Dermis blood vessel endothelial cell (primary cell): ENCODE results near the gene FUT6. TPM values are rescaled to one million over a fixed set of nuclear protein-coding genes. Genes with fewer than 3 reads are reported as not detected.
A peak's percentile ranks its signal among the peaks of the same experiment; 100 is the strongest.

Experiments
- DNase-seq: peaks from one replicate; pipeline ENCODE4 v3.0.0; 2010
- total RNA-seq: library from RNA; depleted of rRNA; stranded (reverse); fragments of >200 nt; gene quantifications from 2 replicates; pipeline ENCODE4 v1.2.3, GENCODE V29; 2014

FUT6 gene
- total RNA-seq, 1 donor from 2014 or later = not detected

DNA sequence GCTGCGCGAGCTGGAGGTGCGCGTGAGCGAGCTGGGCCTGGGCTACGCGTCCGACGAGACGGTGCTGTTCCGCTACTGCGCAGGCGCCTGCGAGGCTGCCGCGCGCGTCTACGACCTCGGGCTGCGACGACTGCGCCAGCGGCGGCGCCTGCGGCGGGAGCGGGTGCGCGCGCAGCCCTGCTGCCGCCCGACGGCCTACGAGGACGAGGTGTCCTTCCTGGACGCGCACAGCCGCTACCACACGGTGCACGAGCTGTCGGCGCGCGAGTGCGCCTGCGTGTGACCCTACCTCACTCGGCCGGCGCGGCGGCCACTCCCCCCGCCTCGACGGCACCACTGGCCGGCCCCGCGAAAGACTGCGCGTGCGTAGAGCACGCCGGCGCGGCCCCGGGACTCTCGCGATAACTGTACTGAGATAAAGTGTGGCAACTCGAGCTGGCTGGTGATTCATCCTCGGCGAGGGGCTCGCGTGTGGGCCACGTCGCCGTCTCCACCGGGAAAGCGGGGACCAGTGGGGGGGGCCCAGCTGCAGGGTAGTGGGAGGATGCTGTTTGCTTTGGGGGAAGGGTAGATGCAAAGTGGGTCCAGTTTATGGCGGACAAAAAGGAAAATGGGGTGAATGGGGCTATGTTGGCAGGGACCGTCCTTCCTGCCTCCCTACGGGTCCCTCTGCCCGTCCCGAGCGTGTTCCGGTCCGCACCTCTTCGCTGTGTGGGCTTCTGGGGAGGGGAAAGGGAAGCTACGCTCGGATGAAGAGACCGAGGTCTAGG lies 11.4 kb downstream of the FUT6 start:
- DNase-seq = peak; percentile 92

DNA sequence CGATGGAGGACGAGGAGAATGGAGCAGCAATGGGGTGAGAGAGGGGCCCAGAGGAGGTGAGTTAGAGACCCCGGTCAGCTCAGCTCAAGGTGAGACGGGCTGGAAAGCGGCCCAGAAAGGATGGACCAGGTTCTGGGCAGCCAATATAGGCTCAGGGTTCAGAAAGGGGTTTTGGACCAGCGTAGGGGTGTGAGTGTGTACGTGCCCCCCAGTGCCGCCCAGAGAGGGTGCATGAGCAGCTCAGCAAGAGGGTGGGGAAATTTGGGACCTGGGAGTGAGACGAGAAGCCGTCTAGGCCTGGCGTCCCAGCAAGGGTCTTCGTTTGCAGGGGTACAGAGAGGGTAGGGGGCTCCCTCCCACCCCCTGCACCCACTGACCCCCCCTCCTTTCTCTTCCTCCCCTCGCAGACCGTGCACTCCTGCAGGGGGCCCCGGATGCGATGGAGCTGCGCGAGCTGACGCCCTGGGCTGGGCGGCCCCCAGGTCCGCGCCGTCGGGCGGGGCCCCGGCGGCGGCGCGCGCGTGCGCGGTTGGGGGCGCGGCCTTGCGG lies 12.1 kb downstream of the FUT6 start:
- no peak for DNase-seq

DNA sequence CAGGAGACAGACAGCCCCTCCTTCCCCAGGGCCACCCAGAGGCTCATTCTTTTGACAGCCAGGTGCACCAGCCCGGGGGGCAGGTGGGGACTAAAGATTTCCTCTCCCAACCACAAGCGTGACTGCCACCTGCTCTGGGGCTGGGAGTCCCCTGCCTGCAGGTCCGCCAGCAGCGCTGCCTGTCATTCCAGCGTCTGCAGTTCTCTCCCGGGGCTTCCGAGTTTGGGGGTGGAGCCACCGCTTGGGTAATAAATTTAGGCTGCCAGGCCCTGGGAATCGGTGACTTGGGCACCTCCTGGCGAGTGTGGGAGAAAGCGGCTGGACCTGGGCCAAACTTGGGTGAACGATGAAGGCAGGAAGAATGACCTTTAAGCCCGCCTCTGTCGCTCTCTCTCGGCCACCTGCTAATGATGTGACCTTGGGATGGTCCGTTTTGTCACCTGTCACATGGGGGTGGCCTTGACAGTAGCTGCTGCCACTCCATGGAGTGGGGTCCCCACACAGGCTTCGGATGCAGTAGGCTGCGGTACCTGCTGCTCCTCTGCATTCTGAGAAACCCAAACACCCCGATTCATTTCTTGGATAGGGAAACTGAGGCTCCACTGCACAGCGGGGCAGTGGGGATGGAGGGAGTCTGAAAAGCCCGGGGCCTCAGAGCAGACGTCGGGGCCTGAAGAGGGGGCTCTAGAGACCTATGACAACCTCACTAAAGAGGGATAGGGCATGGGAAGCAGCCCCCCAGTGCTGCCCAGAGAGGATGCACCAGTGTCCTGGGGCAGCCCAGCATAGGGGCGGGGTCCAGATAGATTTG lies 12.8 kb downstream of the FUT6 start:
- DNase-seq = peak; percentile 26

DNA sequence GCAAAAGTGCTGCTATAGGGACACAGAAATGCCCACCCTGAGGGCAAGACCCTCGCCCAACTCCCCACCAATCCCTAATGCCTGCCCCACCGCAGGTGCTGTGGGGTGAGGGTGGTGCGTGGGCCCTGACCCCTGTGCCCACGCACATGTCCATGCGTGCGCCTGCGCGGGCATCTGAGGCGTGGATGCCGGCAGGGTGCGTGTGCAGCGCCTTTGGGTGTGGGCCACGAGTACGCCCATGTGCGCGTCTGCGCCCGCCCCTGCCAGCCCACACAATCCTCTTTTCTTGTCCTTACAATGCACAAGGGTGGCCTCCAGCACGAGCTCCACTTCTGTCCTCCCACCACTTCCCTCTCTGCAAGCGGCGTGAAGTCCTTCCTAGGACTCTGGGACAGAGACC lies 14.3 kb downstream of the FUT6 start:
- no peak for DNase-seq

DNA sequence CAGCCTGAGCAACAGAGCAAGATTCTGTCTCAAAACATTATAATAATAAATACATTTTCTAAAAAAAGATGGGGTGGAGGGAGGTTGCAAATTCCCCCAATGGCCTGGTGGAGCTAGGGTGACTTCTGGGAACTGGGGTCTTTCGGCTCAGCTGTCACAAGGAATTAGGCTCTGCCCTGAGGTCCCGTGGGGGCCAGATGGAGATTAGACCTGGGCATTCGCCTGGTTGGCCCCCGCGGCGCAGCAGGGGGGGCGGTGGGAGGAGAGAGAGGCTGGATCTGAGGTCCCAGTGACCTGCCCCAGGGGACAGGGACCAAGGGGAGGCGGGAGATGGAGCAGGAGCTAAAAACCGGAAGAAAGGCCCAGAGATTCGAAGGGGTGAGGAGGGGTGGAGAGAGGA lies 14.8 kb downstream of the FUT6 start:
- DNase-seq = no peak

DNA sequence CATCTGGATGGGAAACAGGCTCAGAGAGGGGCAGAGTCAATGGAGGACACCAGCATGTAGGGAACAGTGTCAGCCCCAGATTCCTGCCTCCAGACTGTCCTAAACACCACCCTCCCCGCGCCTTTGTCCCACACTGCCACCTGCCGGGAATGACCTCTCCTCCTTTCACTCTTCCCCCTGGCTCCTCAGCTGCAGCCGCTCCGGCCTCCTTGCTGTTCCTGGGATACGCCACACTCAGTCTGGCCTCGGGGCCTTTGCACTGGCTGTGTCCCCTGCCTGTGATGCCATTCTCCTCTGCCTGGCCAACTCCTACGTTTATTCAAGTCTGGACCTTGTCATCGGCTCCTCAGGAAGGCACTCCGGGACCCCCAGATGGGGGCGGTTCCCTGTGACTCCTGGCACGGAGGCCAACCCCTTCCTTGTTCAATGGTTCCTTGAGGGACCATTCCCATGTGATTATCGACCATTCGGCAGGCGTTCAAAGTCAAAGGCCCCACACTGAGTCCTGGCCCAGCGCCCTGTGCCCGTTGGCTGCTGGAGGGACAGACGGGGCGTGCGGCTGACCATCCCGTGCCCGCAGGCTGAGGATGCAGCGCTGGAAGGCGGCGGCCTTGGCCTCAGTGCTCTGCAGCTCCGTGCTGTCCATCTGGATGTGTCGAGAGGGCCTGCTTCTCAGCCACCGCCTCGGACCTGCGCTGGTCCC lies 15.8 kb downstream of the FUT6 start:
- DNase-seq = peak; percentile 14

DNA sequence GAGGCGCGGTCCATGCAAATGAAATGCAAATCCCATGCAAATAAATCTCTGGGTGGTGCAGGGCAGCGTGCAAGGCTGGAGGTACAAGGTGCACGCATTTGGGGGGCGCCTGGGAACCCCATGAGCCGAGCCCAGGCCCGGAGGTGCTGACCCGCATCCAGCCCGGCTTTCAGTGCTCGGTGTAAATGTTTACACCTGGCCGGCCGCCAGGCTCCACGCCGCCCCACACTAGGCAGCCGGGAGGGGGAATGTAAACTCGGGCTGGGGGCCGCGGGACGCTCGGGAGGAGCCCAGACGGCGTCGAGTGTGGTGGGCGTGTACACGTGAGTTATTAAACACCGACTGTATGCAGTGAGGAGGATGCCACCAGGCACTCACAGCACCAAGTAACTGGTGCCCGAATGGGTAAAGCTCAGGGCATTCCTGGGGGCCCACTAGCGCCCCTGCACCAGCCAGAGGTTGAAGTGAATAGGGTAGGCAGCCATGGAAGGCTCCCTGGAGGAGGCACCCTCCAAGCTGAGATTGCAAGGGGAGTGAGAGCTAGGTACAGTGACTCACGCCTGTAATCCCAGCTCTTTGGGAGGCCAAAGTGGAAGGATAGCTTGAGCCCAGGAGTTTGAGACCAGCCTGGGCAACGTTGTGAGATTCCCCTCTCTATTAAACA lies 17.2 kb downstream of the FUT6 start:
- no peak for DNase-seq

DNA sequence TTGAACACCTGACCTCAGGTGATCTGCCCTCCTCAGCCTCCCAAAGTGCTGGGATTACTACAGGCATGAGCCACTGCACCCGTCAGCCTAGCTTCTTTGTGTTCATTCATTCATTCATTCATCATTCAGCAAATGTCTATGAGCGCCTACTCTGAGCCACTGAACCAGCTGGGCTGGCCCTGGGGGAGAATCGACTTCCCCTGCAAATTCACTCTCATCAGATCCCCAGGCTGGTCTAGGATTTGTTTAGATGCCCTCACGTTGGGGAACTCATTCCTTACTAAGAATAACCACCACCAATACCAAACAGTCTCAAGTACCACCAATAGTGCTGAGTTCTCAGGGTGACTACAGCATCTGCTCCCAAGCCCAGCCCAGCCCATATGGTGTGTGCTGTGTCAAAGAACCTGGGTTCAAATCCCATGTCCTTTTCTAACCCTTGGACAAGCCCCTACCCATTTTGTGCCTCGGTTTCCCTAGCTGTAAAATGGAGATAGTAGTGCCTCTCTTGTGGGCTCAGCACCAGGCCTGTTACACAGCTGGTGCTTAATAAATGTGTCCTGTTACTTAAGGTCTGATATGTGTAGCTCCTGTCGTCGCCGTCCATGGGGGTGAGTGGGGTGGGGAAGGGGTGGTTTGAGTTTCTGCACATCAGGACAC lies 17.9 kb downstream of the FUT6 start:
- no peak for DNase-seq

DNA sequence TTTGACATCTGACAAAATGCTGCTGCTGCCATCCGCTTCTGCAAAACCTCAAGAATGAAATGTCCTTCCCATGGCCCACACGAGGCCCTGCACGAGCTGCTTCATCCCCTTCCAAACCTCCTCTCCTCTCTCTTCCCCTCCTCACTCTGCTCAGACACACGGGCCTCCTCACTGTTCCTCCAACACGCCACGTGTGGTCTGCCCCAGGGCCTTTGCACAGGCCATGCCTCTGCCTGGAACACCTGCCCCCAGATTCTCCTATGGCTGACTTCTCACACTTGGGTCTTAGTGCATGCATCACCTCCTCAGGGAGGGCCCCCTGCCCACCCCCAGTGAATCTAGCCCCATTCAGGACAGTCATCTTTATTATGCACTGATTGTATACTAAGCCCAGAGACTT lies 18.7 kb downstream of the FUT6 start:
- no peak for DNase-seq

DNA sequence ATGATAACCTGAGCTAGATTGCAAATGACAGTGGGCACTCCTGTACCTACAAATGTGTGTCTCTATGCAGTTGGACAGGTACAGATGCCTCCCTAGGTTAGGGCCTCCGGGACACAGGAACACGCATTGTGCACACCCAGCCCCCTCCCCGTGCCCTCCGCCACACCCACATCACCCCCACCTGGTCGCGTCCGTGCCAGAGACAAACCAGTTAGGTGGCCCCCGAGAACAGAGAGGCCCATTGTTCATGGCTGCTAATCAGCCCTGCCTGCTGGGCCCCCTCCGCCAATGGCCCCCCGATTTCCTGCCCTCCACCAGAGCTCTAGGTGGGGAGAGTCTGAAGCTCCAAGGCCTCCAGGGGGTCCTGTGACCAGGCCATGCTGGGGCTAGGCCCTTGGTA lies 20.9 kb downstream of the FUT6 start:
- DNase-seq = no peak

DNA sequence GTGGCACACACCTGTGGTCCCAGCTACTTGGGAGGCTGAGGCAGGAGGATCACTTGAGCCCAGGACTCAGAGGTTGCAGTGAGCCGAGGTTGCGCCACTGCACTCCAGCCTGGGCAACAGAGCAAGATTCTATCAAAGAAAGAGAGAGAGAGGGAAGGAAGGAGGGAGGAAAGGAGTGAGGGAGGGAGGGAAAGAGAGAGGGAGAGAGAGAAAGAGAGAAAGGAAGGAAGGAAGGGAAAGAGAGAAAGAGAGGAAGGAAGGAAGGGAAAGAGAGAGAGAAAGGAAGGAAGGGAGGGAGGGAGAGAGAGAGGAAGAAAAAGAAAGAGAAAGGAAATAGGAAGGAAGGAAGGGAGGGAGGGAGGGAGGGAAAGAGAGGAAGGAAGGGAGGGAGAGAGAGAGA lies 22.3 kb downstream of the FUT6 start:
- DNase-seq = no peak

DNA sequence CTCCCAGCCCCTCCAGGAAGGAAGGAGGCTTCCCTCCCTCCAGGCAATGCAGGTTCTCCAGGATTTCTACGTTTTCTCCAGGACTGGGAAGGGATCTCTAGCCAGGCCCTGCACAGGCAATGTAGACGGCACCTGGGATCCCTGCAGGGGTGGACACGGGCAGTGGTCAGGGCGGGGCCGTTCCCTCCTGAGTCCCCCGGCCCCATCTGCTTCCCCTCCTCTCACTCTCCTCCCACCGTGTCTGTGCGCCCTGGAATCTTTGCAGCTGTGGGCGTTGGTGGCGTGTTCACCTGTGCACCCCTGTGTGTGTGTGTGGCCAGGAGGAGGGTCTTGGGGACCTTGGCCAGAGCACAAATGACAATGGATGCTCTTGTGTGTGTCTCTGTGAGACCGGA lies 24.7 kb downstream of the FUT6 start:
- DNase-seq = no peak

DNA sequence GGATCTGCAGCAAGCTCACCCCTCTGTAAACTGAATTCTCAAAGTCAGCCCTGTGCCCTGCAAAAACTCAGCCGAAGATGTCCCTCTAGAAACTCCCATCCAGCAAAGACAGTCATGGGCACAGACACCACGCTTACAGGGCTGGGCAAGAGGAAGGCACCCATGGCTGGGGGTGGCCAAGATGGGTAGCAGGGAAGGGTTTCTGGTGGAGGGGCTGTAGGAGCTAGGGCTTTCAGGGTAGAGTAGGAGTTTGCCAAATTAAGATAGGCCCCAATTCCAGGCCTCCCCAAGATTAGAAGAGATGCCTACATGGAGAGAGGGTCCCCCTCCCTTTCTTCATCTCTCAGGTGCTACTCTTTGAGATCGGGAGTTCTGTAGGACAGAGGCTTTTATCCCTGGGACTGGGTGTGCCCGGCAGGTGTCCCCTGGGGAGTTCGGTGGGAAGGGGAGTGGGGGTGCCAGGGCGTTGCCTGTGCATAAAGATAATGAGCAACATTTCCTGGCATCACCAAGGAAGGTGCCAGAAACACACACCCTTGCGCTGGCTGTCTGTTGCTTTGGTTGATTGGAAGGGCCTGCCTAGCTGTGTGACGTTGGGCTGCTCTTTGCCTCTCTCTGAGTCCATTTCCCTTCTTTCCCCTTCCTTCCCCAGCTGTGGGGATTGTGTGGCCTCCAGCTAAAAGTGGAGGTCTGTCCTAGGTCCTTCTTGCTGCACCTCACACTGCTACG lies 25.2 kb downstream of the FUT6 start:
- no peak for DNase-seq

DNA sequence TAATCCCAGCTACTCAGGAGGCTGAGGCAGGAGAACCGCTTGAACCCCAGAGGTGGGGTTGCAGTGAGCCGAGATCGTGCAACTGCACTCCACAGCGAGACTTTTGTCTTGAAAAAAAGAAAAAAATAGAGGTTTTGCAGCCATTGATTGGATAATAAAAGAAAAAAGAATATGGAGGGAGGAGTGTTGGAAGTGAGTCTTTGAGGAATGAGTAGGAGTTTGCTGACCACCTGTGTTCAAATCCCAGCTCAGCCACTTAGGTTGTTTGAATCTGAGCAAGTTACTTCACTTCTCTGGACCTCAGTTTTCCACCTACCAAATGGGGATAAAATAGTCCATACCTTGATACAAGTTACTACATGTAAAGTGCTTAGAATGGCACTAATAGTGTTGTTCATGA lies 28.4 kb downstream of the FUT6 start:
- DNase-seq = no peak

DNA sequence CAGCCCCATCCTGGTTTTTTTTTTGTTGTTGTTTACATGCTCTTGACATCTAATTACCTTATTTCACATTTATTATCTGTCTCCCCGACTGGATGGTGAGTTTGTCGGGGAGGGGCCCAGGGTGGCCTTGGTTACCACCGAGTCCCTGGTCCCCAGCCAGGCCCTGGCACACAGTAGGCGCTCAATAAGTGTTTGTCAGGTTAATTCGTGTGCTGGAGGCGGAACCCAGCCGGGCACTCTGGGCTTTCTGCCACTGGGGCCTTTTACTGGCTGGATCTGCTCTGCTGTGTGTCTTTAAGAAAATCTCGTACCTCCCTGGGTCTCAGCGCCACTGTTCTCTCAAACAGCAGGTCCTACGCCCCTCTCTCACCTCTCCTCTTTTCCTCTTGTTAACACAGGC lies 30.0 kb downstream of the FUT6 start:
- DNase-seq = no peak

DNA sequence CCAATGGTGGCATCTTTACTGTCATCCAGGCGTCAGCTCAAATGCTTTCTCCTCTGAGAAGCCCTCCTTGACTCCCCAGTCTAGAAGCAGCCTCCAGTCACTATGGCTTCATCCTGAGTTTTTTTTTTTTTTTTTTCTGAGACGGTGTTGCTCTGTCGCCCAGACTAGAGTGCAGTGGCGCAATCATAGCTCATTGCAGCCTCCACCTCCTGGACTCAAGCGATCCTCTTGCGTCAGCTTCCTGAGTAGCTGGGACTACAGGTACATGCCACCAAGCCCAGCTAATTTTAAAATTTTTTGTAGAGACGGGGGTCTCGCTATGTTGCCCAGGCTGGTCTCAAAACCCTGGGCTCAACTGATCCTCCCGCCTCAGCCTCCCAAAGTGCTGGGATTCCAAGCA lies 30.4 kb downstream of the FUT6 start:
- DNase-seq = no peak

DNA sequence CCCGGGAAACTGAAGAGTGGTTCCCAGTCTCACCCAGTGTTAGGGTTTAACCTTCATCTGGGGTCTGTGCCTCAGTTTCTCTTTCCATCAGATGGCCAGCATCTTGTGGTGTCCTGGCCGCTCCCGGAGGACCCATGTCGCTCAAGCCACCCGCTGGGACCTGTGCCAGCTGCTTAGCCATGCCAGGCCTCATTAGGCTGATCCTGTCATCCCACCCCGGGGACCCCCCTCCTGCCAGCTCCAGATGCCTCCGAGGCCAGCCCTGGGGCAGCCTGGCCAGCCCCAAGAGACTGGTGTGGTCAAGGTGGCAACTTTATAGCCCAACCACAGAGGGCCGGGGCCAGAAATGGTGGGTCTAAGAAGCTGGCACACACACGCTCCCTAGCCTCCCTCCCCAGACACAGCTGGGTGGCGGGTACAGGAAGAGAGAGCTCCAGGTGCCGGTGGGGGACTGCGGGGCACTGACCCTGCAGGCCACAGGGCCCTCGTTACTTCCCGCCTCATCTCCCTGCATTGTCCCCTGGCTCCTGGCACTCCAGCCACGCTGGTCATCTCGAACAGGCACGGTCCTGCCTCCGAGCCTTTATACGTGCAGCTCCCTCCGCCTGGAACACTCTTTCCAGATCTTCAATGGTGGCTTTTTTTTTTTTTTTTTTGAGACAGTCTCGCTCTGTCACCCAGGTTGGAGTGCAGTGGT lies 31.2 kb downstream of the FUT6 start:
- no peak for DNase-seq

DNA sequence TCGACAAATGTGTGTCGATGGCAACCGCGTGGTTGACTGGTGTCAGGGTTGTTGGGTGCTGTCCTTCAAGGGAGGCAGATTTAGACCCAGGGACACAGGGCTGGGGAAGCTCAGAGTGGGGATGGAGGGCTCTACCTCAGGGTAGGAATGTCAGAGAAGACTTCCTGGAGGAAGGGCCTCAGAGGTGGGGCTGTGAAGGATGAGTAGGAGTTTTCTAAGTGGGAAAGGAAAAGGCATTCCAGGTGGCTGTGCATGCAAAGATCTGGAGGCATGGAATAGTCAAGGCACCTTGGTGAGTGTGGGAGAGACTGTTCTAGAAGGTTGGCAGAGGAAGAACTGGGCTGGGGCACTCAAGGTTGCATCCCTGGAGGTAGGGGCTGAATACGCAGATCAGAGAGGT lies 32.6 kb downstream of the FUT6 start:
- DNase-seq = no peak

DNA sequence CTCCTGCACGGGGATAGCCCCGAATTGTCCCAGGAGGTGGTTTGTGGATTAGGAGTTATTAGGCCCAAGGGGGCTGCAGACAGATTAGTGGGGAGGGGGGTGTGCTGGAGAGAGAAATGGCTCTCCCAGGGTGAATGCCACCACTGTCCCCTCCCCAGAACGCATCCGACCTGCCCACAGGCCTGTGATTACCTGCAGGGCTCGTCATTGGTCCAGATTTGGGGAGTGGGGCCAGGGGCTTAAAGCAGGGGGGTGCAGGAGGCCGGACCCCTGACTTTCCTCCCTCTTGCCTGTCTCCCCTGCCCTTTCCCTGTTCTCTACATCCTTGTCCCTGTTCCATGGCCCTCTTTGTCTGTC lies 33.4 kb downstream of the FUT6 start:
- DNase-seq = no peak

DNA sequence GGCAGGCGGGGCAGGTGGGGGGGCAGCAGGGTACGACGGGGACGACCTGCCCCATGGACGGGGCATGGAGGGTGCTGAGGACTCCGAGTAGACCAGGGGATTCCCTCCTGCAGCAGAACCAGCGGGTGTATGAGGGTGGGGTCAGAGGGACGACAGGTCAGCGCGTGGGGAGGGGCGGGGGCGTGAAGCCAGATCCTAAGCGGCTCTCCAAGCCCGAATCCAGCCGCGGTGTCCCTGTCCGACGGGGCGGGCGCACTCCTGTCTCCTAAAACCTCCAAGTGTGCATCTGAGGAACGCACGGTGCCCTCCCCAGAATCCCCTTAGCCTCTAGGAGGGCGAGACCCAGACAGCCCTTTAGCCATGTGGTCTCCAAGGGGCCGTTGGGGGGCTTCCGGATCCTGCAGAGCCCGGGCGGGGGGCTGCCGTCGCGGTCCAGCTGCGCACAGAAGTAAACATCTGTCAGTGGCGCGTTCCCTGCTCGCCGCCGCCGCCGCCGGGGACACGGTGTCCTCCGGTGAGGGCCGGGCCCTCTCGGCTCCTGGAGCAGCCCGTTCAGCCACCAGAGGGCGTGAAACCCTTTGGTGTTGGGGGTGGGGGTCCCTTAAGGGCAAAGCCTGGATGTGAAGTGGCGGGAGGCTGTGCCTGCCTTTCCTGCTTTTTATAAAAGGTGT lies 33.9 kb downstream of the FUT6 start:
- peak; percentile 65 for DNase-seq
